RCC 7860 (cell line): ENCODE measurements around the gene TAF11L4.
"Not testable (repeated sequence)": the region's sequence is repeated elsewhere in the genome, so short reads cannot be mapped to it uniquely, and the experiment has no call there.

ENCODE experiments used
- DNase-seq: peaks from one replicate; pipeline ENCODE4 v3.0.0-alpha.2; 2015; ENCODE audit warnings: low spot score
- FAIRE-seq: peaks from 2 replicates; lab custom pipeline; 2012; peaks lifted over from hg19 to GRCh38; lab: Jason Lieb, UNC

Gene TAF11L4

GRCh38 chr5:17521501-17521900 is at the start of gene TAF11L4:
TAF11L4 (plus strand) TSS chr5:17521801.
- not testable (repeated sequence) for DNase-seq, FAIRE-seq

GRCh38 chr5:17475064-17475463 is 46.5 kb upstream of the TAF11L4 start:
- not testable (repeated sequence) for DNase-seq, FAIRE-seq

GRCh38 chr5:17477043-17477442 is 44.6 kb upstream of the TAF11L4 start:
- no peak for DNase-seq
- FAIRE-seq, result no peak

- FAIRE-seq (no peak), DNase-seq (no peak)
Measured at GRCh38 chr5:17477573-17478265, 43.9 kb upstream of the TAF11L4 start.

- DNase-seq (no peak), FAIRE-seq (no peak)
Measured at GRCh38 chr5:17481378-17481777, 40.2 kb upstream of the TAF11L4 start.

- no peak for FAIRE-seq
- DNase-seq, result no peak
Measured at GRCh38 chr5:17482790-17483189, 38.8 kb upstream of the TAF11L4 start.

GRCh38 chr5:17486464-17487173 is 35.0 kb upstream of the TAF11L4 start:
- FAIRE-seq, DNase-seq: not testable (repeated sequence)

GRCh38 chr5:17487174-17487512 is 34.5 kb upstream of the TAF11L4 start:
- FAIRE-seq, result no peak
- DNase-seq, result no peak

- not testable (repeated sequence) for DNase-seq, FAIRE-seq
Measured at GRCh38 chr5:17491257-17491656, 30.3 kb upstream of the TAF11L4 start.

GRCh38 chr5:17492770-17493169 is 28.8 kb upstream of the TAF11L4 start:
- DNase-seq (no peak), FAIRE-seq (no peak)

- no peak for DNase-seq
- FAIRE-seq, result no peak
Measured at GRCh38 chr5:17497446-17497845, 24.2 kb upstream of the TAF11L4 start.

- FAIRE-seq, DNase-seq: not testable (repeated sequence)
Measured at GRCh38 chr5:17497931-17498330, 23.7 kb upstream of the TAF11L4 start, which contains the start of gene TAF11L2. TAF11L2 (plus strand) TSS chr5:17498231.

GRCh38 chr5:17511775-17512325 is 9.8 kb upstream of the TAF11L4 start:
- no peak for FAIRE-seq
- no peak for DNase-seq

GRCh38 chr5:17517526-17517925 is 4.1 kb upstream of the TAF11L4 start:
- DNase-seq, FAIRE-seq: not testable (repeated sequence)

GRCh38 chr5:17518067-17518466 is 3.5 kb upstream of the TAF11L4 start, which contains the start of gene TAF11L3:
TAF11L3 (plus strand) TSS chr5:17518367.
- FAIRE-seq, DNase-seq: not testable (repeated sequence)

- not testable (repeated sequence) for DNase-seq, FAIRE-seq
Measured at GRCh38 chr5:17519508-17519907, 2.1 kb upstream of the TAF11L4 start.

- not testable (repeated sequence) for DNase-seq, FAIRE-seq
Measured at GRCh38 chr5:17524935-17525334, 3.3 kb downstream of the TAF11L4 start, which contains the start of gene TAF11L5. TAF11L5 (plus strand) TSS chr5:17525235.

- FAIRE-seq, DNase-seq: not testable (repeated sequence)
Measured at GRCh38 chr5:17526504-17526903, 4.9 kb downstream of the TAF11L4 start.

- not testable (repeated sequence) for FAIRE-seq, DNase-seq
Measured at GRCh38 chr5:17528369-17528768, 6.8 kb downstream of the TAF11L4 start, which contains the start of gene TAF11L6. TAF11L6 (plus strand) TSS chr5:17528669.
